HCT116 (cell line): ENCODE data around the gene SPAG8. TPM values are rescaled to one million over a fixed set of nuclear protein-coding genes. Genes with fewer than 3 reads are reported as not detected.

Source experiments
- ATAC-seq: fragments of 200-7000 bp; cut with Tn5 transposase; 2 replicates; pipeline ENCODE4 v1.9.1; 2020; ENCODE audit warnings: mild to moderate bottlenecking, moderate library complexity
- BruUV-seq: library from RNA; stranded (reverse); fragments of 400-500 nt; replicated peaks from 2 replicates; lab custom pipeline; 2021; lab: Mats Ljungman, UMichigan
- CTCF ChIA-PET: fragments of 300-600 bp; sonication (Branson Sonifier 250); formaldehyde crosslinking; loops from one replicate; lab custom pipeline; 2021; ENCODE audit warnings: antibody characterized with exemption; lab: Charles Lee
- POLR2A ChIA-PET: fragments of 300-600, 350-600 bp; sonication (Branson Sonifier 250); formaldehyde crosslinking; loops from one replicate; lab custom pipeline; 2021; ENCODE audit warnings: antibody characterized with exemption; lab: Charles Lee
- RAD21 ChIA-PET, 2 experiments: fragments of 300-600 bp; sonication (Branson Sonifier 250); formaldehyde crosslinking; loops; one replicate each; lab custom pipeline; 2023; ENCODE audit warnings: low total read pairs in 2 of 2; ENCODE audit not compliant: uncharacterized antibody in 2 of 2, unreplicated experiment in 2 of 2, low non-redundant PET in 1 of 2; lab: Charles Lee
- DNase-seq: peaks from one replicate; pipeline ENCODE4 v3.0.0-alpha.2; 2010; ENCODE audit warnings: low read depth, low spot score
- H2AFZ ChIP-seq: fragments of 200-600 bp; shearing (Covaris generic), sonication (generic); 2 replicates; pipeline ENCODE4 v1.6.1; 2017; ENCODE audit warnings: low read depth, mixed run types, mixed read lengths, antibody characterized with exemption, low read length; ENCODE audit not compliant: poor library complexity, severe bottlenecking
- H3K27ac ChIP-seq: 2 replicates; pipeline ENCODE4 v1.5.1; 2012; ENCODE audit warnings: low read depth, low read length
- H3K27me3 ChIP-seq: fragments of 200-600 bp; sonication (generic); 2 replicates; pipeline ENCODE4 v1.6.1; 2016; ENCODE audit warnings: mixed run types, low read length, mixed read lengths; ENCODE audit not compliant: insufficient read depth
- H3K36me3 ChIP-seq, 2 experiments: fragments of 200-500 bp in 1 of 2; fragments of 200-600 bp in 1 of 2; sonication (Bioruptor generic) in 1 of 2; sonication (generic) in 1 of 2; 2 replicates each; pipeline versions ENCODE4 v1.5.1 to v1.6.1; 2014 to 2016; ENCODE audit warnings: low read length in 2 of 2, inconsistent platforms in 1 of 2, mixed read lengths in 1 of 2, mixed run types in 1 of 2; ENCODE audit not compliant: insufficient read depth in 2 of 2, control insufficient read depth in 1 of 2
- H3K4me1 ChIP-seq, 2 experiments: fragments of 200-600 bp in 1 of 2; sonication (generic) in 1 of 2; 2 replicates each; pipeline versions ENCODE4 v1.5.1 to v1.6.1; 2012 to 2017; ENCODE audit warnings: low read length in 2 of 2, inconsistent platforms in 1 of 2, mild to moderate bottlenecking in 1 of 2, mixed read lengths in 1 of 2, mixed run types in 1 of 2, moderate library complexity in 1 of 2; ENCODE audit not compliant: insufficient read depth in 2 of 2, control insufficient read depth in 1 of 2
- H3K4me2 ChIP-seq: fragments of 200-600 bp; sonication (generic); 2 replicates; pipeline ENCODE4 v1.6.1; 2017; ENCODE audit warnings: mixed run types, low read length, mixed read lengths
- H3K4me3 ChIP-seq, 2 experiments: fragments of 200-600 bp in 1 of 2; sonication (generic) in 1 of 2; replicated peaks in 1 of 2; 2 replicates each; pipeline ENCODE4 v1.5.1; 2011 to 2016; ENCODE audit warnings: low read length in 2 of 2, control low read depth in 1 of 2, low read depth in 1 of 2, mild to moderate bottlenecking in 1 of 2, mixed read lengths in 1 of 2, mixed run types in 1 of 2
- H3K79me2 ChIP-seq: fragments of 200-600 bp; sonication (generic); 2 replicates; pipeline ENCODE4 v1.6.1; 2017; ENCODE audit warnings: mild to moderate bottlenecking, mixed run types, low read length, moderate library complexity, mixed read lengths; ENCODE audit not compliant: insufficient read depth
- H3K9ac ChIP-seq: fragments of 200-600 bp; sonication (generic); 2 replicates; pipeline ENCODE4 v1.6.1; 2016; ENCODE audit warnings: low read length, mixed read lengths
- H3K9me2 ChIP-seq: fragments of 200-600 bp; sonication (generic), shearing (Covaris generic); 2 replicates; pipeline ENCODE4 v1.6.1; 2017; ENCODE audit warnings: mixed run types, mild to moderate bottlenecking, moderate library complexity; ENCODE audit not compliant: insufficient read depth
- H3K9me3 ChIP-seq, 2 experiments: fragments of 200-500 bp in 1 of 2; fragments of 200-600 bp in 1 of 2; sonication (Bioruptor generic) in 1 of 2; sonication (generic) in 1 of 2; 2 replicates each; pipeline ENCODE4 v1.6.1; 2014 to 2017; ENCODE audit warnings: low read length in 2 of 2, mixed read lengths in 2 of 2, inconsistent platforms in 1 of 2, low read depth in 1 of 2, mild to moderate bottlenecking in 1 of 2, mixed run types in 1 of 2, moderate library complexity in 1 of 2; ENCODE audit not compliant: control insufficient read depth in 1 of 2, insufficient read depth in 1 of 2
- H4K20me1 ChIP-seq: fragments of 200-600 bp; sonication (generic), shearing (Covaris generic); 2 replicates; pipeline ENCODE4 v1.6.1; 2017; ENCODE audit warnings: mixed run types, mild to moderate bottlenecking, moderate library complexity; ENCODE audit not compliant: insufficient read depth
- CBX3 ChIP-seq: IDR thresholded peaks from 2 replicates; pipeline ENCODE4 v1.6.1; 2012; ENCODE audit warnings: low read depth
- CEBPB ChIP-seq: IDR thresholded peaks from 2 replicates; pipeline ENCODE4 v1.6.1; 2012; ENCODE audit warnings: low read depth
- EGR1 ChIP-seq: IDR thresholded peaks from 2 replicates; pipeline ENCODE4 v1.6.1; 2012; ENCODE audit warnings: low read depth
- ELF1 ChIP-seq: IDR thresholded peaks from 2 replicates; pipeline ENCODE4 v1.6.1; 2012; ENCODE audit warnings: low read depth, borderline replicate concordance
- EZH2 ChIP-seq: fragments of 200-600 bp; sonication (generic); IDR thresholded peaks from 2 replicates; pipeline ENCODE4 v1.6.1; 2017; ENCODE audit warnings: antibody characterized with exemption, mixed run types
- FOSL1 ChIP-seq: IDR thresholded peaks from 2 replicates; pipeline ENCODE4 v1.6.1; 2012; ENCODE audit warnings: low read depth
- JUND ChIP-seq: IDR thresholded peaks from 2 replicates; pipeline ENCODE4 v1.6.1; 2012
- POLR2A ChIP-seq: IDR thresholded peaks from 2 replicates; pipeline ENCODE4 v1.7.0; 2011; ENCODE audit warnings: borderline replicate concordance; ENCODE audit not compliant: insufficient read depth, insufficient read length; ENCODE audit errors: extremely low read depth
- POLR2AphosphoS5 ChIP-seq: IDR thresholded peaks from 2 replicates; pipeline ENCODE4 v1.6.1; 2011; ENCODE audit warnings: mild to moderate bottlenecking, low read depth, low read length, moderate library complexity
- RAD21 ChIP-seq: IDR thresholded peaks from 2 replicates; pipeline ENCODE4 v1.6.1; 2012; ENCODE audit warnings: low read depth, mild to moderate bottlenecking
- SP1 ChIP-seq: IDR thresholded peaks from 2 replicates; pipeline ENCODE4 v1.6.1; 2012; ENCODE audit warnings: low read depth
- SRF ChIP-seq: IDR thresholded peaks from 2 replicates; pipeline ENCODE4 v1.6.1; 2012; ENCODE audit warnings: low read depth
- TCF7L2 ChIP-seq: IDR thresholded peaks from 2 replicates; pipeline ENCODE4 v1.7.0; 2011; ENCODE audit warnings: borderline replicate concordance, inconsistent platforms; ENCODE audit not compliant: insufficient read depth, insufficient read length; ENCODE audit errors: extremely low read depth
- YY1 ChIP-seq: IDR thresholded peaks from 2 replicates; pipeline ENCODE4 v1.6.1; 2011; ENCODE audit warnings: low read length, low read depth, moderate library complexity, mild to moderate bottlenecking; ENCODE audit not compliant: insufficient replicate concordance; ENCODE audit errors: extremely low read depth
- ZFX ChIP-seq: fragments of 450-650 bp; IDR thresholded peaks from 2 replicates; pipeline ENCODE4 v1.6.1; 2017
- ZNF274 ChIP-seq: fragments of 200-500 bp; sonication (Bioruptor generic); IDR thresholded peaks from 2 replicates; pipeline ENCODE4 v1.6.1; 2014; ENCODE audit warnings: mild to moderate bottlenecking, low read depth, low read length, inconsistent platforms
- intact Hi-C: fragments of 100-400 bp; cut with micrococcal nuclease; formaldehyde crosslinking; loops from 2 replicates; pipeline ENCODE4 v1.10.0; 2022
- total RNA-seq: library from RNA; stranded (reverse); gene quantifications from one replicate; pipeline ENCODE4 v1.2.1, GENCODE V29; 2021; ENCODE audit not compliant: unreplicated experiment
- TF ChIP-seq, protein P1 (sequence below): IDR thresholded peaks from 2 replicates; pipeline ENCODE4 v1.6.1; 2012; ENCODE audit warnings: low read depth
- TF ChIP-seq, protein P2 (sequence below): IDR thresholded peaks from 2 replicates; pipeline ENCODE4 v1.6.1; 2012
- TF ChIP-seq, protein P3 (sequence below): IDR thresholded peaks from 2 replicates; pipeline ENCODE4 v1.6.1; 2012
- TF ChIP-seq, protein P4 (sequence below): IDR thresholded peaks from 2 replicates; pipeline ENCODE4 v1.6.1; 2011; ENCODE audit warnings: mild to moderate bottlenecking, low read length, moderate library complexity; ENCODE audit not compliant: insufficient replicate concordance; ENCODE audit errors: extremely low read depth

The SPAG8 gene
- total RNA-seq, 1 experiment from 2014 or later, result 0.39 TPM

DNA sequence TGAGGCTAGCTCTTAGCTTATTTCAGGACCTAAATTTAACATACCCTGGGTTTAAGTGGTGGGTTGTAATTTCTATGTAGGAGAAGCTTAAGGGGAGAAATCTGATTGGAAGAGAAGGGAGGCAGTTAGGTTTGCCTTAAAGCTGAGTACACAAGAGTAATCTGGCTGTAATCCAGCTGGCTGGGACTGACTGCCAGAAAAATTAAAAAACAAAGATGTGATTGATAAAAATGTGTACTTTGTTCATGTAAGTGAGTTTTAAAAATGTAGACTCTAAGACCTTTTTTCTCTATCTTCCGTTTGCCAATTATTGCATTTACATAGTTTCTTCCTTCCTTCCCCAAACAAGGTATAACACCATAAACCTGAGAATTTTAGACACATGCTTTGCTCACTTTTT lies 40.5 kb downstream of the SPAG8 start (continued):
- TF ChIP-seq POLR2A (no peak), ELF1 (no peak), SRF (no peak)

DNA sequence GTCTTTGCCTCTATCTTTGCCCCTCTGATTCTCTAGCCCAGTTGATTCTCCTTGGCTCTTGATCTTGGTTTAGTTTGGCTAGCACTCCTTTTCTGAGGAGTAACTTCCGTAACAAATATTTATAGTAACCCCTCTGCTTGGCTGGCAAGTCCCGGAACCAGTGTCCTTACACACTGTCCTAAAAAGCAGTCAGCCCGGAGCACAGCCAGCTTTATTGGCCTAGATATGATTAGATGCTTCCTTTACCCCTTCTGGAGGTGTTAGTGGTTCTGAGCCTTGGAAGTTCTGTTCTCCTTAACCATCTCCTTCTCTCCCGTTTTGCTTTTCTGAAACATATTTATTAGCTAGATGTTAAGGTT lies 41.0 kb downstream of the SPAG8 start:
- no peak for TF ChIP-seq CBX3
- TF ChIP-seq FOSL1, result no peak
- TF ChIP-seq SP1, result no peak
- TF ChIP-seq, protein P1, sequence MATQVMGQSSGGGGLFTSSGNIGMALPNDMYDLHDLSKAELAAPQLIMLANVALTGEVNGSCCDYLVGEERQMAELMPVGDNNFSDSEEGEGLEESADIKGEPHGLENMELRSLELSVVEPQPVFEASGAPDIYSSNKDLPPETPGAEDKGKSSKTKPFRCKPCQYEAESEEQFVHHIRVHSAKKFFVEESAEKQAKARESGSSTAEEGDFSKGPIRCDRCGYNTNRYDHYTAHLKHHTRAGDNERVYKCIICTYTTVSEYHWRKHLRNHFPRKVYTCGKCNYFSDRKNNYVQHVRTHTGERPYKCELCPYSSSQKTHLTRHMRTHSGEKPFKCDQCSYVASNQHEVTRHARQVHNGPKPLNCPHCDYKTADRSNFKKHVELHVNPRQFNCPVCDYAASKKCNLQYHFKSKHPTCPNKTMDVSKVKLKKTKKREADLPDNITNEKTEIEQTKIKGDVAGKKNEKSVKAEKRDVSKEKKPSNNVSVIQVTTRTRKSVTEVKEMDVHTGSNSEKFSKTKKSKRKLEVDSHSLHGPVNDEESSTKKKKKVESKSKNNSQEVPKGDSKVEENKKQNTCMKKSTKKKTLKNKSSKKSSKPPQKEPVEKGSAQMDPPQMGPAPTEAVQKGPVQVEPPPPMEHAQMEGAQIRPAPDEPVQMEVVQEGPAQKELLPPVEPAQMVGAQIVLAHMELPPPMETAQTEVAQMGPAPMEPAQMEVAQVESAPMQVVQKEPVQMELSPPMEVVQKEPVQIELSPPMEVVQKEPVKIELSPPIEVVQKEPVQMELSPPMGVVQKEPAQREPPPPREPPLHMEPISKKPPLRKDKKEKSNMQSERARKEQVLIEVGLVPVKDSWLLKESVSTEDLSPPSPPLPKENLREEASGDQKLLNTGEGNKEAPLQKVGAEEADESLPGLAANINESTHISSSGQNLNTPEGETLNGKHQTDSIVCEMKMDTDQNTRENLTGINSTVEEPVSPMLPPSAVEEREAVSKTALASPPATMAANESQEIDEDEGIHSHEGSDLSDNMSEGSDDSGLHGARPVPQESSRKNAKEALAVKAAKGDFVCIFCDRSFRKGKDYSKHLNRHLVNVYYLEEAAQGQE, result no peak
- TF ChIP-seq EZH2, result no peak
- TF ChIP-seq, protein P2, sequence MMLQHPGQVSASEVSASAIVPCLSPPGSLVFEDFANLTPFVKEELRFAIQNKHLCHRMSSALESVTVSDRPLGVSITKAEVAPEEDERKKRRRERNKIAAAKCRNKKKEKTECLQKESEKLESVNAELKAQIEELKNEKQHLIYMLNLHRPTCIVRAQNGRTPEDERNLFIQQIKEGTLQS, result no peak
- TF ChIP-seq ZFX, result no peak
- no peak for TF ChIP-seq EGR1
- no peak for TF ChIP-seq ZNF274
- no peak for TF ChIP-seq POLR2AphosphoS5
- TF ChIP-seq YY1, result no peak
- TF ChIP-seq, protein P3, sequence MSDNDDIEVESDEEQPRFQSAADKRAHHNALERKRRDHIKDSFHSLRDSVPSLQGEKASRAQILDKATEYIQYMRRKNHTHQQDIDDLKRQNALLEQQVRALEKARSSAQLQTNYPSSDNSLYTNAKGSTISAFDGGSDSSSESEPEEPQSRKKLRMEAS, result no peak
- TF ChIP-seq CEBPB, result no peak
- TF ChIP-seq SRF, result no peak
- no peak for TF ChIP-seq TCF7L2
- no peak for TF ChIP-seq JUND
- no peak for TF ChIP-seq POLR2A
- TF ChIP-seq RAD21, result no peak
- TF ChIP-seq, protein P4, sequence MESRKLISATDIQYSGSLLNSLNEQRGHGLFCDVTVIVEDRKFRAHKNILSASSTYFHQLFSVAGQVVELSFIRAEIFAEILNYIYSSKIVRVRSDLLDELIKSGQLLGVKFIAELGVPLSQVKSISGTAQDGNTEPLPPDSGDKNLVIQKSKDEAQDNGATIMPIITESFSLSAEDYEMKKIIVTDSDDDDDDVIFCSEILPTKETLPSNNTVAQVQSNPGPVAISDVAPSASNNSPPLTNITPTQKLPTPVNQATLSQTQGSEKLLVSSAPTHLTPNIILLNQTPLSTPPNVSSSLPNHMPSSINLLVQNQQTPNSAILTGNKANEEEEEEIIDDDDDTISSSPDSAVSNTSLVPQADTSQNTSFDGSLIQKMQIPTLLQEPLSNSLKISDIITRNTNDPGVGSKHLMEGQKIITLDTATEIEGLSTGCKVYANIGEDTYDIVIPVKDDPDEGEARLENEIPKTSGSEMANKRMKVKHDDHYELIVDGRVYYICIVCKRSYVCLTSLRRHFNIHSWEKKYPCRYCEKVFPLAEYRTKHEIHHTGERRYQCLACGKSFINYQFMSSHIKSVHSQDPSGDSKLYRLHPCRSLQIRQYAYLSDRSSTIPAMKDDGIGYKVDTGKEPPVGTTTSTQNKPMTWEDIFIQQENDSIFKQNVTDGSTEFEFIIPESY, result no peak
- no peaks in the 10 kb centered on the region for H3K27me3 ChIP-seq
- peaks cover 2 to 6% of the 10 kb centered on the region in 2 experiments; a peak in 2 of 4 replicates for H3K4me1 ChIP-seq
- ChIA-PET CTCF (no interaction called here), POLR2A (no interaction called here), RAD21 (no interaction called here)
- no peak overlapping the region for H3K4me3 ChIP-seq
- H3K79me2 ChIP-seq, result no peaks in the 10 kb centered on the region
- H3K9me2 ChIP-seq, result no peaks in the 10 kb centered on the region
- no peaks in the 10 kb centered on the region for H4K20me1 ChIP-seq
- ATAC-seq (no peak), DNase-seq (no peak)
- no TSS peak for BruUV-seq
- no peak overlapping the region for H2AFZ ChIP-seq
- intact Hi-C loops, result no loop called here
- H3K4me2 ChIP-seq, result no peak overlapping the region
- no peak overlapping the region for H3K27ac ChIP-seq
- H3K9ac ChIP-seq, result no peak overlapping the region
- H3K9me3 ChIP-seq, result no peaks in the 10 kb centered on the region
- H3K36me3 ChIP-seq, result no peaks in the 10 kb centered on the region
